GM12865 (cell line): ENCODE measurements around the gene CBY1.

Experiments
- DNase-seq: peaks from one replicate; pipeline ENCODE4 v3.0.0; 2010; ENCODE audit warnings: low read depth
- H3K4me3 ChIP-seq: 2 replicates; pipeline ENCODE4 v1.5.1; 2011; ENCODE audit warnings: mild to moderate bottlenecking, low read depth, low read length, control low read depth
- CTCF ChIP-seq: IDR thresholded peaks from 2 replicates; pipeline ENCODE4 v1.5.1; 2011; ENCODE audit warnings: low read length, control low read depth, low read depth, inconsistent platforms; ENCODE audit not compliant: insufficient read depth; ENCODE audit errors: missing control alignments

The CBY1 gene

GRCh38 chr22:38674888-38675287, 18.4 kb downstream of the CBY1 start:
- no peak for DNase-seq
- no peak overlapping the region for H3K4me3 ChIP-seq
- TF ChIP-seq CTCF: no peak

- no peak overlapping the region for H3K4me3 ChIP-seq
- DNase-seq: no peak
- TF ChIP-seq CTCF: no peak
Measured at GRCh38 chr22:38675833-38676232, 19.4 kb downstream of the CBY1 start.

DNA sequence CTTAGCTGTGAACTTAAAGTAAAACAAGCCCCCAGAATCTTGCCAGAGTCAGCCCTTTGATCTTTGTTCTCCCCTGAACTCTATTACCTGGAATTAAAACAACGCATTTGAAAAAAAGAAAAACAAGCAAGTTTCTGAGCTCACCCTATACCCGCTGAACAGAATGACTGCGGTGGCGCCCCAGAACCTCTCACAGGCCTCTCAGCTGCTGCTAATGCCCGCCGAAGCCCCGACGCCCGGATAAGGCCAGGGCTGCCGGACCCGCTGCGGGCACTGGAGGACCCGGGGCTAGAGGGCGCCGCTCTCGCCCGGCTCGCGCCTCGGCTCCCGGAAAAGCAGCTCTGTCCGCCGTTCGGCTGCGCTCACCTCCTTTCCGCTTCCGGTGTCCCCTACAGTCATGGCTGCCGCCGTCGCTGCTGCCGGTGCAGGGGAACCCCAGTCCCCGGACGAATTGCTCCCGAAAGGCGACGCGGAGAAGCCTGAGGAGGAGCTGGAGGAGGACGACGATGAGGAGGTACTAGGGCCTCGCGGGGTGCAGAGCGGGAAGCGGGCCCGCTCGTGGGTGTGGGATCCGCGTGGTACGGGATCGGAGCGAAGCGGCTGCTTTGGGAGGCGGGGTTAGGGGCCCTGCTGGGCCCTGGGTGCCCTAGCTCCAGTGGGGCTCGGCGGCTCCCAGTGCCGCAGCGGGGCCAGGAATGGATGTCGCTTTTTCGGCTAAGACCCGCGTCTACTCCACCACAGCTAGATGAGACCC, 25.3 kb downstream of the CBY1 start, which contains the start of gene TOMM22:
TSS of gene TOMM22 (plus strand) at position 376 of the 754 bp plus-strand sequence. CDS start at position 398, 22 bp downstream.
- DNase-seq: peak; percentile 93
- H3K4me3 ChIP-seq: peak within 1 kb of the TSS; percentile 85

GRCh38 chr22:38684895-38685294, 28.5 kb downstream of the CBY1 start:
- H3K4me3 ChIP-seq: no peak overlapping the region
- DNase-seq: no peak
- no peak for TF ChIP-seq CTCF

More for the DNA sequence above, 25.3 kb downstream of the CBY1 start, which contains the start of gene TOMM22:
- TF ChIP-seq CTCF: peak; percentile 72

- no peak for DNase-seq
- H3K4me3 ChIP-seq: no peak overlapping the region
- no peak for TF ChIP-seq CTCF
Measured at GRCh38 chr22:38685761-38686160, 29.3 kb downstream of the CBY1 start.

- no peak for DNase-seq
- no peak overlapping the region for H3K4me3 ChIP-seq
- TF ChIP-seq CTCF: no peak
Measured at GRCh38 chr22:38689651-38690050, 33.2 kb downstream of the CBY1 start.

DNA sequence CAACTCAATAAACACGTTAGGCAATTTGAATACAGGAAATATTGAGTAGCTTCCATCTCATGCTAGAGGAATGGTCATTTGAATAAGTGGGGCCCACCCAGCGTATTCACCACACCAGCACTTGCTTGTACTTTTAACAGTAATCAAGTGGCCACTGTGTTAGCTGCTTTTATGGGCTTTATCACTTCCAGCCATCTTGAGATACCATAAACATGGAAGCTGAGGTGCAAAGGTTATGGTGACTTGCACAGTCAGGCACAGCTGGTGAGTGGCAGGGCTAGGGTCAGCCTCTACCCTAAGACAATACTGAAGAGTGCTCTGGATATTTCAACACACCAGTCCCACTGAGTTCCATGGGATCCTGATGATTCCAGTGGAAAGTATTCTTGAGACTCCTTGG, 37.6 kb downstream of the CBY1 start:
- H3K4me3 ChIP-seq: no peak overlapping the region
- TF ChIP-seq CTCF: no peak
- no peak for DNase-seq
